ENCODE measurements around the gene SMARCAL1. TPM values are rescaled to one million over a fixed set of nuclear protein-coding genes. Genes with fewer than 3 reads are reported as not detected.

Gene SMARCAL1
- total and polyA plus RNA-seq, 2 experiments from 2014 or later: 18.8 to 19.9 TPM

DNA sequence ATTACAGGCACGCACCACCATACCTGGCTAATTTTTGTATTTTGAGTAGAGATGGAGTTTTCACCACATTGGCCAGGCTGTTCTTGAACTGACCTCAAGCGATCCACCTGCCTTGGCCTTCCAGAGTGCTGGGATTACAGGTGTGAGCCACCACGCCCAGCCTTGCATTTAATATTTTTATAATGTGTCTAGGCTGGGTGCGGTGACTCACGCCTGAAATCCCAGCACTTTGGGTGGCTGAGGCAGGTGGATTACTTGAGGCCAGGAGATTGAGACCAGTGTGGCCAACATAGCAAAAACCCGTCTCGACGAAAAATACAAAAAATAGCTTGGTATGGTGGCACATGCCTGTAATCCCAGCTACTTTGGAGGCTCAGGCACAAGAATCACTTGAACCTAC, 89.6 kb downstream of the SMARCAL1 start:
- no peak overlapping the region for H3K27ac ChIP-seq
- no peaks in the 10 kb centered on the region for H3K9me3 ChIP-seq (ENCODE audit: low read depth)
- peaks cover 55% of the 10 kb centered on the region for H3K79me2 ChIP-seq
- H3K36me3 ChIP-seq (replicated peaks; ENCODE audit: insufficient read depth, low read depth): peaks cover 14% of the 10 kb centered on the region
- WGBS (ENCODE audit: low lambda C conversion rate, missing lambda C conversion rate): 98% methylated on average over 8 of the region's 8 CpGs
- no peak overlapping the region for H2AFZ ChIP-seq
- H3K4me2 ChIP-seq: no peak overlapping the region
- H4K20me1 ChIP-seq (ENCODE audit: insufficient read depth, poor library complexity, severe bottlenecking): peaks cover 37% of the 10 kb centered on the region
- no peak for DNase-seq (ENCODE audit: low spot score)
- no peaks in the 10 kb centered on the region for H3K27me3 ChIP-seq
- TF ChIP-seq CTCF (IDR thresholded peaks at IDR 0.05; ENCODE audit: poor library complexity) (no peak), EZH2phosphoT487 (IDR thresholded peaks at IDR 0.05; ENCODE audit: low read depth, severe bottlenecking, unreplicated experiment) (no peak), EZH2 (IDR thresholded peaks at IDR 0.05; ENCODE audit: borderline replicate concordance) (no peak)
- H3K9me2 ChIP-seq (replicated peaks; ENCODE audit: insufficient read depth): no peaks in the 10 kb centered on the region
- H3K4me3 ChIP-seq: no peak overlapping the region
- peaks cover 23% of the 10 kb centered on the region for H3K4me1 ChIP-seq (ENCODE audit: insufficient read depth)

- DNase-seq (ENCODE audit: low spot score): no peak
- H3K27ac ChIP-seq: no peak overlapping the region
- H3K36me3 ChIP-seq (replicated peaks; ENCODE audit: insufficient read depth, low read depth): peaks cover 14% of the 10 kb centered on the region
- H3K9me3 ChIP-seq (ENCODE audit: low read depth): no peaks in the 10 kb centered on the region
- H3K9me2 ChIP-seq (replicated peaks; ENCODE audit: insufficient read depth): no peaks in the 10 kb centered on the region
- peaks cover 22% of the 10 kb centered on the region for H3K4me1 ChIP-seq (ENCODE audit: insufficient read depth)
- no peak overlapping the region for H2AFZ ChIP-seq
- no peaks in the 10 kb centered on the region for H3K27me3 ChIP-seq
- H4K20me1 ChIP-seq (ENCODE audit: insufficient read depth, poor library complexity, severe bottlenecking): peaks cover 37% of the 10 kb centered on the region
- no peak overlapping the region for H3K4me3 ChIP-seq
- WGBS (ENCODE audit: low lambda C conversion rate, missing lambda C conversion rate): 92% methylated on average over 7 of the region's 7 CpGs
- TF ChIP-seq EZH2 (IDR thresholded peaks at IDR 0.05; ENCODE audit: borderline replicate concordance) (no peak), EZH2phosphoT487 (IDR thresholded peaks at IDR 0.05; ENCODE audit: low read depth, severe bottlenecking, unreplicated experiment) (no peak), CTCF (IDR thresholded peaks at IDR 0.05; ENCODE audit: poor library complexity) (no peak)
- no peak overlapping the region for H3K4me2 ChIP-seq
- peaks cover 50% of the 10 kb centered on the region for H3K79me2 ChIP-seq
Observed at GRCh38 chr2:216502381-216503158, 90.3 kb downstream of the SMARCAL1 start.

DNA sequence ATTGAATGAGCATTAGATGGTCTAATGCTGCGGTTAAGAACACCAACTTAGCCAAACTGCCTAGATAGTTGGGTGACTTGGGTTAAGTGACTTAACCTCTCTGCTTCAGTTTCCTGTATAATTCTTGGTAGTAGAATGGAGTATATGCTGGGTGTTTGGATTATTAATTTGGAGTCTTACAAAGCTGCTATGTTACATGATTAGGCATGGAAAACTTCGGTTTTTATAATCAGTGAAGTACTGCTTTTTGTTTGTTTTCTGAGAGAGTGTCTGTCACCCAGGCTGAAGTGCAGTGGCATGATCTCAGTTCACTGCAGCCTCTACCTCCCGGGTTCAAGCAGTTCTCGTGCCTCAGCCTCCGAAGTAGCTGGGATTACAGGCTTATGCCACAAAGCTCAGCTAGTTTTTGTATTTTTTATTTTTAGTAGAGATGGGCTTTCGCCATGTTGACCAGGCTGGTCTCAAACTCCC, 90.9 kb downstream of the SMARCAL1 start:
- Histone ChIP-seq H3K4me3 (no peak overlapping the region), H4K20me1 (ENCODE audit: insufficient read depth, poor library complexity, severe bottlenecking) (peaks cover 37% of the 10 kb centered on the region), H3K36me3 (replicated peaks; ENCODE audit: insufficient read depth, low read depth) (peaks cover 14% of the 10 kb centered on the region), H3K9me2 (replicated peaks; ENCODE audit: insufficient read depth) (no peaks in the 10 kb centered on the region), H3K27me3 (no peaks in the 10 kb centered on the region), H2AFZ (no peak overlapping the region), H3K9me3 (ENCODE audit: low read depth) (no peaks in the 10 kb centered on the region), H3K4me1 (ENCODE audit: insufficient read depth) (peaks cover 16% of the 10 kb centered on the region), H3K79me2 (peaks cover 45% of the 10 kb centered on the region), H3K4me2 (no peak overlapping the region), H3K27ac (no peak overlapping the region)
- DNase-seq (ENCODE audit: low spot score): no peak
- TF ChIP-seq EZH2 (IDR thresholded peaks at IDR 0.05; ENCODE audit: borderline replicate concordance): no peak
- TF ChIP-seq EZH2phosphoT487 (IDR thresholded peaks at IDR 0.05; ENCODE audit: low read depth, severe bottlenecking, unreplicated experiment): no peak
- TF ChIP-seq CTCF (IDR thresholded peaks at IDR 0.05; ENCODE audit: poor library complexity): no peak
- WGBS (ENCODE audit: low lambda C conversion rate, missing lambda C conversion rate): 91% methylated on average over 6 of the region's 6 CpGs

All from hepatocyte (in vitro differentiated cells).